Skeletal muscle satellite cell (primary cell): ENCODE results near the gene SORCS2.

ENCODE experiments used
- H3K27me3 ChIP-seq: 2 replicates; pipeline ENCODE4 v1.7.0; 2013; ENCODE audit warnings: low read length; ENCODE audit not compliant: control insufficient read depth, insufficient read depth
- H3K36me3 ChIP-seq: 2 replicates; pipeline ENCODE4 v1.7.0; 2013; ENCODE audit warnings: mild to moderate bottlenecking, control low read depth, low read length; ENCODE audit not compliant: insufficient read depth
- H3K4me1 ChIP-seq: 2 replicates; pipeline ENCODE4 v1.7.0; 2013; ENCODE audit warnings: low read length; ENCODE audit not compliant: control insufficient read depth, insufficient read depth
- H3K4me2 ChIP-seq: 2 replicates; pipeline ENCODE4 v1.7.0; 2013; ENCODE audit warnings: mild to moderate bottlenecking, low read length
- H3K4me3 ChIP-seq: 2 replicates; pipeline ENCODE4 v1.7.0; 2013; ENCODE audit warnings: low read length
- H3K9ac ChIP-seq: 2 replicates; pipeline ENCODE4 v1.7.0; 2013; ENCODE audit warnings: mild to moderate bottlenecking, low read depth, low read length, moderate library complexity
- H3K9me3 ChIP-seq: replicated peaks from 2 replicates; pipeline ENCODE4 v1.7.0; 2013; ENCODE audit warnings: mild to moderate bottlenecking, control low read depth, low read length

SORCS2 gene

DNA sequence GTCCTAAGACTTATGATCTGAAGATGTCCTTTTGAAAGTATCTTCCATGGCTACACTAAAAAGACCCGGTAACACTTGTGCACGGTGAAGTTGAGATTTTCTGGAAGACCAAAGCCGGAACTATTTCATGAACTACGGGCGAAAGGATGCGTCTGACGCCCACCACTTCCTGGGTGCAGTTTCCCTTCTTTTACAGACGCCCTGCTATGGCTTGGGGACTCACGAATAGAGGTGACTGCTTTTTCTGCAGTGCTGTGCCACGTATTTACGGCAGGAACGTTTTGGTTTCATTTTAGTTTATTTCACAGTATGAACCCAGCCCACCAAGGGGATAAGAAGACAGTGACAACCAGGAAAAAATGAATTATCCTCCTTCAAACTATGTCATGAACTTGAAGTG, 566.9 kb downstream of the SORCS2 start:
- H3K36me3 ChIP-seq: peaks cover 58% of the 10 kb centered on the region
- no peaks in the 10 kb centered on the region for H3K27me3 ChIP-seq
- H3K4me2 ChIP-seq: no peak overlapping the region
- H3K4me1 ChIP-seq: no peaks in the 10 kb centered on the region
- no peak overlapping the region for H3K9ac ChIP-seq
- no peaks in the 10 kb centered on the region for H3K9me3 ChIP-seq
- no peak overlapping the region for H3K4me3 ChIP-seq

- H3K9ac ChIP-seq: no peak overlapping the region
- H3K27me3 ChIP-seq: no peaks in the 10 kb centered on the region
- H3K4me1 ChIP-seq: no peaks in the 10 kb centered on the region
- peaks cover 58% of the 10 kb centered on the region for H3K36me3 ChIP-seq
- no peak overlapping the region for H3K4me3 ChIP-seq
- no peak overlapping the region for H3K4me2 ChIP-seq
- H3K9me3 ChIP-seq: no peaks in the 10 kb centered on the region
These were observed 567.3 kb downstream of the SORCS2 start for GRCh38 chr4:7759635-7760034.

DNA sequence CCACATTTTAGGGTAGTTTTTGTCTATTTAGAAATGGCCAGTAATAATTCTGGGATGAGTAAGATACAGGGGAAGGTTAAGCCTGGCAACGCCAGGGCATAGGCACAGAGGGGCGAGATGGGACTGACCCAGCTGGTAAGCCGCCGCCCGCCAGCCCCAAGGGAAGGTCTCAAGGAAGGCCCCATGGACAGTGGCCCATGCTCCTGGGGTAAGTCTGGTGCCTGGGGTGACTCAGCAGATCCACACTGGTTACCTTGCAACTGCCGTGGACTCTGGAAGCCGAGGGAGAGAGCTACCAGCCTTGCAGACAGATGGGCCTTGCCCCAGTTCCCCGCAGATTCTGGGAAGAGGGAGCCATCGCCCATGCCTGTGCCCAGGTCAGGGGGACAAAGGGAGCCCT, 567.9 kb downstream of the SORCS2 start:
- no peaks in the 10 kb centered on the region for H3K9me3 ChIP-seq
- H3K4me1 ChIP-seq: no peaks in the 10 kb centered on the region
- no peak overlapping the region for H3K4me3 ChIP-seq
- H3K4me2 ChIP-seq: no peak overlapping the region
- no peak overlapping the region for H3K9ac ChIP-seq
- peaks cover 63% of the 10 kb centered on the region for H3K36me3 ChIP-seq
- H3K27me3 ChIP-seq: no peaks in the 10 kb centered on the region

- no peaks in the 10 kb centered on the region for H3K9me3 ChIP-seq
- H3K9ac ChIP-seq: no peak overlapping the region
- no peak overlapping the region for H3K4me2 ChIP-seq
- H3K36me3 ChIP-seq: peaks cover 67% of the 10 kb centered on the region
- H3K4me3 ChIP-seq: no peak overlapping the region
- no peaks in the 10 kb centered on the region for H3K4me1 ChIP-seq
- no peaks in the 10 kb centered on the region for H3K27me3 ChIP-seq
These were observed 568.4 kb downstream of the SORCS2 start for GRCh38 chr4:7760706-7761105.

DNA sequence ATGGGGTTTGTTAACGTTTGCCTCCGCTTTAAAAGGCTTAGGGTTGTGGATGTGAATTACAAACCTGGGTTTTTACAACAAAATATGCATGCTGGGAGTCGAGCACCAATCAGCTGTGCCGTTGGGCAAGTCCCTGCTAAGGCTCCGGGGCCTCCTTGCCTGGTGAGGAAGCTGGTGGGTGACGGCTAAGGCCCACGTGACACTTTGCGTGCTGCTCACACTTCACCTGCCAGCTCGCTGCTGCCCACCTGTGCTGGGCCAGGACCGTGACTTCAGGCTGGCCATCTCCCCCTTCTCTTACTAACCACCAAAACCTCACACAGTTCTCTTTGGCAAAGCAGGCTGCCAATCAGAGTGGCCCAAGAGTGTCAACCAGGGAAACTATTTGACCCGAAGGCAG, 569.0 kb downstream of the SORCS2 start:
- H3K9me3 ChIP-seq: no peaks in the 10 kb centered on the region
- H3K9ac ChIP-seq: no peak overlapping the region
- H3K36me3 ChIP-seq: peaks cover 73% of the 10 kb centered on the region
- no peak overlapping the region for H3K4me3 ChIP-seq
- no peaks in the 10 kb centered on the region for H3K27me3 ChIP-seq
- no peak overlapping the region for H3K4me2 ChIP-seq
- H3K4me1 ChIP-seq: no peaks in the 10 kb centered on the region

DNA sequence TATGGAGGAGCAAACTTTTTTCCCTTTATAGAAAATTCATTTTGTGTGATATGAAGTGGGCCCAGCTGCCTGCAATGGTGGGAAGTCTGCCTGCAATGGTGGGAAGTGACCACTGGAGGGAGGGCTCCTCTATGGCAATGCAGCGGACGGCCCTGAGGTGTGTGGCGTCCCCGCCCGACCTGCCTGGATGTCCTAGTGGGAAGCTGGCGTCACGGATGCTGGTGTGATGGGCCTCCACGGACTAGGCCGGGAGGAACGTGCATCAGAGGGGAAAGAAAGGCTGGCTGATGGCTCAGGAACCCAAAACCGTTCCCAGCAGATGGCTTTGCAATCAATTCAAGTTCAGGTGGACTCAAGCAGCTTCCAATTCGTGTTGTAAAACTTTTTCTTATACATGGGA, 569.4 kb downstream of the SORCS2 start:
- H3K4me2 ChIP-seq: no peak overlapping the region
- no peak overlapping the region for H3K4me3 ChIP-seq
- H3K27me3 ChIP-seq: no peaks in the 10 kb centered on the region
- H3K4me1 ChIP-seq: no peaks in the 10 kb centered on the region
- no peaks in the 10 kb centered on the region for H3K9me3 ChIP-seq
- H3K36me3 ChIP-seq: peaks cover 74% of the 10 kb centered on the region
- no peak overlapping the region for H3K9ac ChIP-seq

- no peak overlapping the region for H3K9ac ChIP-seq
- H3K4me2 ChIP-seq: no peak overlapping the region
- no peaks in the 10 kb centered on the region for H3K27me3 ChIP-seq
- H3K36me3 ChIP-seq: peaks cover 75% of the 10 kb centered on the region
- no peaks in the 10 kb centered on the region for H3K4me1 ChIP-seq
- H3K4me3 ChIP-seq: no peak overlapping the region
- no peaks in the 10 kb centered on the region for H3K9me3 ChIP-seq
These were observed 570.2 kb downstream of the SORCS2 start for GRCh38 chr4:7762376-7763030.

- no peak overlapping the region for H3K9ac ChIP-seq
- H3K4me2 ChIP-seq: no peak overlapping the region
- no peak overlapping the region for H3K4me3 ChIP-seq
- H3K36me3 ChIP-seq: peaks cover 76% of the 10 kb centered on the region
- H3K4me1 ChIP-seq: no peaks in the 10 kb centered on the region
- H3K9me3 ChIP-seq: no peaks in the 10 kb centered on the region
- no peaks in the 10 kb centered on the region for H3K27me3 ChIP-seq
These were observed 570.8 kb downstream of the SORCS2 start for GRCh38 chr4:7763106-7763505.

GRCh38 chr4:7763788-7764187, 571.5 kb downstream of the SORCS2 start:
- no peak overlapping the region for H3K4me3 ChIP-seq
- no peak overlapping the region for H3K4me2 ChIP-seq
- no peaks in the 10 kb centered on the region for H3K27me3 ChIP-seq
- no peaks in the 10 kb centered on the region for H3K4me1 ChIP-seq
- H3K9ac ChIP-seq: no peak overlapping the region
- H3K9me3 ChIP-seq: no peaks in the 10 kb centered on the region
- H3K36me3 ChIP-seq: peaks cover 82% of the 10 kb centered on the region

DNA sequence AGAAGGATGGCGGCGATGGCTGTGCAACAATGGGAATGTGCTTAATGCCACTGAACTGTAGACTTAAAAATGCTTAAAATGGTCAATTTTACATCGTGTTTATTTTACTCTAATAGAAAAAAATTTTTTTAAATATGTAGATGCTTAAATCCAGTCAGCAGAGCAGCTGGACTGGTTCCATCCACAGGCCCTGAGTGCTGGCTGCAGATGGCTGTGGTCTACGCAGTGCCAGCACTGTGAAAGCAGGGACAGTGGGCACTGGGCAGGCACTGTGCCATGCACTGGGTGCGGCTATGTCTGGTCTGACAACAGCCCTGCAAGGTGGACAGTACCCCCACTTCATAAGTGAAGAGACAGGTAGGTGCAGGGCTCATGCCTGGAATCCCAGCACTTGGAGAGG, 572.1 kb downstream of the SORCS2 start:
- H3K4me2 ChIP-seq: no peak overlapping the region
- H3K36me3 ChIP-seq: peaks cover 87% of the 10 kb centered on the region
- no peaks in the 10 kb centered on the region for H3K4me1 ChIP-seq
- H3K9me3 ChIP-seq: no peaks in the 10 kb centered on the region
- no peak overlapping the region for H3K9ac ChIP-seq
- H3K27me3 ChIP-seq: no peaks in the 10 kb centered on the region
- H3K4me3 ChIP-seq: no peak overlapping the region

- no peaks in the 10 kb centered on the region for H3K27me3 ChIP-seq
- H3K4me1 ChIP-seq: no peaks in the 10 kb centered on the region
- H3K36me3 ChIP-seq: peaks cover 92% of the 10 kb centered on the region
- H3K4me3 ChIP-seq: no peak overlapping the region
- no peak overlapping the region for H3K9ac ChIP-seq
- H3K9me3 ChIP-seq: no peaks in the 10 kb centered on the region
- H3K4me2 ChIP-seq: no peak overlapping the region
These were observed 573.3 kb downstream of the SORCS2 start for GRCh38 chr4:7765666-7766065.

DNA sequence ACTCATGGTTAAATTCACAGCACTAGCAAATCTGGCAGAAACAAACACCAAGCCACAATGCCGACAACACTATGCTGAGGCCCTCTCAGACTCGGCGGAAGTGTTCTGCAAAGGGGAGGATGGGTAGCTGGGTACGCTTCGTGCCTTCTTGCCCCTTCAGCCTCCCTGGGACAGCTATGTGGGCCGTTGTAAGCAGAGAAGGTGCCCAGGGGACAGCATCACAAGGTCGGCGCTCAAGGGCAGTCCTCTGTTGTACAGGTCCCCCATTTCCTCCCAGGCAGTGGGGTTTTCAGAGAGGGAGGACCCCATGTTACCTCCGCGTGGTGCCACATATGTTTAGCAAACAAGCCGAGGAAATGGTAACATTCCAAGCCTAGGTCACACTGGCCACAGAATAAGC, 573.7 kb downstream of the SORCS2 start:
- H3K9me3 ChIP-seq: no peaks in the 10 kb centered on the region
- no peaks in the 10 kb centered on the region for H3K4me1 ChIP-seq
- H3K36me3 ChIP-seq: peaks cover 92% of the 10 kb centered on the region
- H3K4me3 ChIP-seq: no peak overlapping the region
- H3K4me2 ChIP-seq: no peak overlapping the region
- H3K9ac ChIP-seq: no peak overlapping the region
- no peaks in the 10 kb centered on the region for H3K27me3 ChIP-seq
